HepG2 (cell line): Measurements from ENCODE around the gene TEX26. TPM values are rescaled to one million over a fixed set of nuclear protein-coding genes. Genes with fewer than 3 reads are reported as not detected.

Experiments used
- polyA plus RNA-seq, 8 experiments: library from polyadenylated mRNA; depleted of rRNA in 3 of 8; stranded (reverse) in 7 of 8; unstranded in 1 of 8; fragments of >200 nt; fragmentation: Illumina TruSeq in 4 of 8; extraction: Trizol in 4 of 8; gene quantifications; 2 replicates each; pipeline versions ENCODE4 v1.2.1 to v1.2.3, GENCODE V29; 2011 to 2016; ENCODE audit warnings: low read depth in 4 of 8, missing spikeins in 1 of 8, mixed read lengths in 1 of 8; ENCODE audit not compliant: insufficient read depth in 1 of 8
- total RNA-seq, 5 experiments: library from RNA; depleted of rRNA; stranded (reverse); fragments of >200 nt; fragmentation: Illumina TruSeq; extraction: Trizol; gene quantifications; 2 replicates each; pipeline ENCODE4 v1.2.3, GENCODE V29; 2016; ENCODE audit warnings: low read depth in 1 of 5

TEX26 gene
- total and polyA plus RNA-seq, 2 of the 13 experiments (the other 11 are each of a cell fraction or from before 2014, with no cell fraction given) = not detected

Other genes starting within 250 kb of the TEX26 start
- gene ALOX5AP, start 197.1 kb upstream of the TEX26 start, total RNA-seq (2016; rRNA removed; fragmentation: Illumina TruSeq; extraction: Trizol) = 0.70 and 0.97 TPM in 2 replicates
- 0.50 and 1.2 TPM in 2 replicates for gene ALOX5AP, start 197.1 kb upstream of the TEX26 start, polyA plus RNA-seq (2011; rRNA removed)
- gene MEDAG, start 26.4 kb upstream of the TEX26 start, total RNA-seq (2016; rRNA removed; fragmentation: Illumina TruSeq; extraction: Trizol) = not detected in 2 replicates
- not detected in 2 replicates for gene MEDAG, start 26.4 kb upstream of the TEX26 start, polyA plus RNA-seq (2011; rRNA removed)
- 62.9 and 131 TPM in 2 replicates for gene HSPH1, start 229.2 kb downstream of the TEX26 start, total RNA-seq (2016; rRNA removed; fragmentation: Illumina TruSeq; extraction: Trizol)
- gene HSPH1, start 229.2 kb downstream of the TEX26 start, polyA plus RNA-seq (2011; rRNA removed) = 11.2 and 13.0 TPM in 2 replicates